H9 (cell line): ENCODE results near the gene SLC38A1. TPM values are rescaled to one million over a fixed set of nuclear protein-coding genes. Genes with fewer than 3 reads are reported as not detected.
"Not testable (repeated sequence)": the region's sequence is repeated elsewhere in the genome, so short reads cannot be mapped to it uniquely, and the experiment has no call there.

Experiments
- DNase-seq: peaks from one replicate; pipeline ENCODE4 v3.0.0-alpha.2; 2017
- H2AFZ ChIP-seq: one replicate; pipeline ENCODE4 v1.6.1; 2013; ENCODE audit warnings: mild to moderate bottlenecking, low read length, control low read depth, moderate library complexity
- H2AK5ac ChIP-seq: 2 replicates; pipeline ENCODE4 v1.6.1; 2013; ENCODE audit warnings: low read length, control low read depth, mixed read lengths; ENCODE audit not compliant: insufficient read length
- H2BK120ac ChIP-seq: one replicate; pipeline ENCODE4 v1.6.1; 2013; ENCODE audit warnings: low read depth, mild to moderate bottlenecking, low read length, control low read depth, inconsistent platforms; ENCODE audit not compliant: poor library complexity, severe bottlenecking
- H2BK12ac ChIP-seq: 2 replicates; pipeline ENCODE4 v1.6.1; 2013; ENCODE audit warnings: low read length, control low read depth, mixed read lengths, low read depth; ENCODE audit not compliant: insufficient read length
- H2BK15ac ChIP-seq: 2 replicates; pipeline ENCODE4 v1.6.1; 2013; ENCODE audit warnings: low read depth, low read length, control low read depth
- H2BK20ac ChIP-seq: one replicate; pipeline ENCODE4 v1.6.1; 2013; ENCODE audit warnings: low read depth, mild to moderate bottlenecking, low read length, control low read depth, inconsistent platforms; ENCODE audit not compliant: poor library complexity, severe bottlenecking
- H2BK5ac ChIP-seq: 2 replicates; pipeline ENCODE4 v1.6.1; 2013; ENCODE audit warnings: low read length, control low read depth, mixed read lengths; ENCODE audit not compliant: insufficient read length
- H3K14ac ChIP-seq: 2 replicates; pipeline ENCODE4 v1.6.1; 2013; ENCODE audit warnings: low read length, control low read depth; ENCODE audit not compliant: insufficient read depth
- H3K18ac ChIP-seq: 2 replicates; pipeline ENCODE4 v1.6.1; 2013; ENCODE audit warnings: low read depth, mild to moderate bottlenecking, mixed read lengths, low read length, control low read depth; ENCODE audit not compliant: insufficient read length
- H3K23ac ChIP-seq: 2 replicates; pipeline ENCODE4 v1.6.1; 2013; ENCODE audit warnings: low read length, control low read depth, mixed read lengths, low read depth; ENCODE audit not compliant: insufficient read length
- H3K23me2 ChIP-seq: 2 replicates; pipeline ENCODE4 v1.6.1; 2013; ENCODE audit warnings: low read depth, mild to moderate bottlenecking, mixed read lengths, low read length, control low read depth; ENCODE audit not compliant: insufficient read length, poor library complexity, severe bottlenecking
- H3K27ac ChIP-seq: 2 replicates; pipeline ENCODE4 v1.5.1; 2013; ENCODE audit warnings: low read length, control low read depth, mixed read lengths, low read depth; ENCODE audit not compliant: insufficient read length
- H3K27me3 ChIP-seq: 2 replicates; pipeline ENCODE4 v1.6.1; 2013; ENCODE audit warnings: low read length, control low read depth, inconsistent platforms; ENCODE audit not compliant: insufficient read depth
- H3K4ac ChIP-seq: 2 replicates; pipeline ENCODE4 v1.6.1; 2013; ENCODE audit warnings: low read depth, mild to moderate bottlenecking, control low read depth, inconsistent platforms, low read length, moderate library complexity
- H3K4me1 ChIP-seq: 2 replicates; pipeline ENCODE4 v1.6.1; 2013; ENCODE audit warnings: low read length, control low read depth, inconsistent platforms; ENCODE audit not compliant: insufficient read depth
- H3K4me2 ChIP-seq: 2 replicates; pipeline ENCODE4 v1.6.1; 2013; ENCODE audit warnings: low read length, control low read depth, mixed read lengths; ENCODE audit not compliant: insufficient read length, insufficient read depth
- H3K56ac ChIP-seq: 2 replicates; pipeline ENCODE4 v1.6.1; 2013; ENCODE audit warnings: low read depth, mild to moderate bottlenecking, mixed read lengths, low read length, control low read depth; ENCODE audit not compliant: insufficient read length
- H3K79me1 ChIP-seq: 2 replicates; pipeline ENCODE4 v1.6.1; 2013; ENCODE audit warnings: low read depth, mild to moderate bottlenecking, moderate library complexity, low read length, control low read depth, inconsistent platforms; ENCODE audit not compliant: insufficient read depth, poor library complexity, severe bottlenecking
- H3K79me2 ChIP-seq: 2 replicates; pipeline ENCODE4 v1.6.1; 2013; ENCODE audit warnings: low read length, control low read depth, inconsistent platforms; ENCODE audit not compliant: insufficient read depth
- H3K9ac ChIP-seq: 2 replicates; pipeline ENCODE4 v1.6.1; 2013; ENCODE audit warnings: low read length, control low read depth, mixed read lengths; ENCODE audit not compliant: insufficient read length; ENCODE audit errors: extremely low read depth
- H3K9me3 ChIP-seq: one replicate; pipeline ENCODE4 v1.6.1; 2013; ENCODE audit warnings: low read depth, low read length, inconsistent platforms; ENCODE audit not compliant: control insufficient read depth
- H3T11ph ChIP-seq: one replicate; pipeline ENCODE4 v1.6.1; 2013; ENCODE audit warnings: mild to moderate bottlenecking, low read length, control low read depth, inconsistent platforms
- H4K20me1 ChIP-seq: one replicate; pipeline ENCODE4 v1.6.1; 2013; ENCODE audit not compliant: control insufficient read depth, insufficient read length, insufficient read depth
- H4K5ac ChIP-seq: 2 replicates; pipeline ENCODE4 v1.6.1; 2013; ENCODE audit warnings: low read depth, mild to moderate bottlenecking, mixed read lengths, low read length, control low read depth; ENCODE audit not compliant: insufficient read length
- H4K8ac ChIP-seq: replicated peaks from 2 replicates; pipeline ENCODE4 v1.6.1; 2013; ENCODE audit warnings: low read length, control low read depth, mixed read lengths, low read depth; ENCODE audit not compliant: insufficient read length
- H4K91ac ChIP-seq: 2 replicates; pipeline ENCODE4 v1.6.1; 2013; ENCODE audit warnings: low read depth, mild to moderate bottlenecking, moderate library complexity, mixed read lengths, low read length, control low read depth; ENCODE audit not compliant: insufficient read length
- H3K27ac Mint-ChIP-seq, 3 experiments: 2 replicates in 2 of 3; 3 replicates in 1 of 3; pipeline ENCODE4 v1.8.0; 2020 to 2021; ENCODE audit warnings: mixed read lengths in 3 of 3, mild to moderate bottlenecking in 1 of 3, moderate library complexity in 1 of 3
- H3K27me3 Mint-ChIP-seq: 2 replicates; pipeline ENCODE4 v1.8.0; 2021; ENCODE audit warnings: low read depth, mild to moderate bottlenecking, moderate library complexity, mixed read lengths
- H3K36me3 Mint-ChIP-seq, 3 experiments: 2 replicates in 2 of 3; 3 replicates in 1 of 3; pipeline ENCODE4 v1.8.0; 2020 to 2021; ENCODE audit warnings: low read depth in 3 of 3, mixed read lengths in 3 of 3; ENCODE audit not compliant: insufficient read depth in 1 of 3
- H3K4me1 Mint-ChIP-seq, 2 experiments: 2 replicates each; pipeline ENCODE4 v1.8.0; 2020; ENCODE audit warnings: mixed read lengths in 2 of 2
- H3K4me3 Mint-ChIP-seq, 2 experiments: 2 replicates in 1 of 2; 3 replicates in 1 of 2; pipeline ENCODE4 v1.8.0; 2020 to 2021; ENCODE audit warnings: mild to moderate bottlenecking in 2 of 2, mixed read lengths in 2 of 2, moderate library complexity in 1 of 2
- H3K9me3 Mint-ChIP-seq, 2 experiments: 2 replicates in 1 of 2; 3 replicates in 1 of 2; pipeline ENCODE4 v1.8.0; 2020; ENCODE audit warnings: mild to moderate bottlenecking in 2 of 2, mixed read lengths in 2 of 2, moderate library complexity in 1 of 2
- WGBS: extraction: QIAGEN DNeasy Blood & Tissue Kit; methylation state at CpG from one replicate; pipeline ENCODE4 v1.1.7; 2013; ENCODE audit warnings: missing lambda C conversion rate, low lambda C conversion rate, mixed read lengths; ENCODE audit not compliant: insufficient read length; ENCODE audit errors: extremely low coverage; 5-methylcytosine and 5-hydroxymethylcytosine counted together
- total RNA-seq: library from RNA; stranded (reverse); gene quantifications from 2 replicates; pipeline ENCODE4 v1.2.1, GENCODE V29; 2021

The SLC38A1 gene
- total RNA-seq, 1 experiment from 2014 or later, result 216 TPM

GRCh38 chr12:46249960-46250359 is 18.9 kb downstream of the SLC38A1 start:
- not testable (repeated sequence) for H3K27me3 Mint-ChIP-seq

More at GRCh38 chr12:46249960-46250359, 18.9 kb downstream of the SLC38A1 start:
- H3K18ac ChIP-seq, H2BK12ac ChIP-seq, H2BK120ac ChIP-seq, H3K4me1 ChIP-seq, H3K4ac ChIP-seq, DNase-seq, H3K23ac ChIP-seq, H3K9me3 ChIP-seq, H4K91ac ChIP-seq, H3K27ac Mint-ChIP-seq, H3K4me3 Mint-ChIP-seq, H2BK20ac ChIP-seq, H3K56ac ChIP-seq, H3K14ac ChIP-seq, H3K9ac ChIP-seq, H4K8ac ChIP-seq, H2AK5ac ChIP-seq, H4K5ac ChIP-seq, H3K4me2 ChIP-seq, H2BK5ac ChIP-seq, H2BK15ac ChIP-seq, H4K20me1 ChIP-seq, H3K79me1 ChIP-seq, H3K23me2 ChIP-seq, H2AFZ ChIP-seq, H3K27me3 ChIP-seq, H3K27ac ChIP-seq, H3T11ph ChIP-seq: not testable (repeated sequence)
- no CpG with 5 or more reads among the region's 4 CpGs for WGBS
- peaks cover 91 to 92% (median 91%) of the 10 kb centered on the region in 3 experiments for H3K36me3 Mint-ChIP-seq
- peaks cover 64% of the 10 kb centered on the region; the same call in 1 of the 2 replicates for H3K79me2 ChIP-seq
- H3K4me1 Mint-ChIP-seq, result peaks cover 28 to 43% of the 10 kb centered on the region in 2 experiments
- peaks cover 35 to 64% of the 10 kb centered on the region in 2 experiments for H3K9me3 Mint-ChIP-seq
